HL-60 (cell line): ENCODE results near the gene C17orf50.

Experiments used
- DNase-seq, 2 experiments: peaks; one replicate each; pipeline ENCODE4 v3.0.0-alpha.2; 2010 to 2020; ENCODE audit warnings: low read depth in 1 of 2, low spot score in 1 of 2
- H3K27ac ChIP-seq: fragments of 250-450 bp; sonication (Bioruptor Pico); replicated peaks from 2 replicates; pipeline ENCODE4 v1.5.1; 2020; ENCODE audit warnings: mild to moderate bottlenecking, moderate library complexity
- H3K27me3 ChIP-seq: fragments of 250-450 bp; sonication (Bioruptor Pico); 2 replicates; pipeline ENCODE4 v1.5.1; 2021; ENCODE audit warnings: mild to moderate bottlenecking, moderate library complexity; ENCODE audit not compliant: insufficient read depth, poor library complexity, severe bottlenecking
- H3K4me3 ChIP-seq: replicated peaks from 2 replicates; pipeline ENCODE4 v1.5.1; 2011; ENCODE audit warnings: mild to moderate bottlenecking, control low read depth, low read length; ENCODE audit not compliant: insufficient read depth
- GABPA ChIP-seq: IDR thresholded peaks from 2 replicates; pipeline ENCODE4 v1.6.1; 2012; ENCODE audit warnings: low read depth
- POLR2AphosphoS5 ChIP-seq: IDR thresholded peaks from 2 replicates; pipeline ENCODE4 v1.6.1; 2012; ENCODE audit warnings: low read depth
- SPI1 ChIP-seq: IDR thresholded peaks from 2 replicates; pipeline ENCODE4 v1.6.1; 2012; ENCODE audit warnings: low read depth, mild to moderate bottlenecking, borderline replicate concordance
- TF ChIP-seq, protein P1 (sequence below): IDR thresholded peaks from one replicate; pipeline ENCODE4 v1.5.1; 2011; ENCODE audit warnings: low read length, control low read depth, inconsistent platforms; ENCODE audit not compliant: insufficient read depth
- TF ChIP-seq, protein P2 (sequence below): IDR thresholded peaks from 2 replicates; pipeline ENCODE4 v1.6.1; 2012; ENCODE audit warnings: low read depth; ENCODE audit not compliant: insufficient replicate concordance

The C17orf50 gene

GRCh38 chr17:35716897-35717465, 43.7 kb upstream of the C17orf50 start:
- no peak overlapping the region for H3K4me3 ChIP-seq
- TF ChIP-seq, protein P1, sequence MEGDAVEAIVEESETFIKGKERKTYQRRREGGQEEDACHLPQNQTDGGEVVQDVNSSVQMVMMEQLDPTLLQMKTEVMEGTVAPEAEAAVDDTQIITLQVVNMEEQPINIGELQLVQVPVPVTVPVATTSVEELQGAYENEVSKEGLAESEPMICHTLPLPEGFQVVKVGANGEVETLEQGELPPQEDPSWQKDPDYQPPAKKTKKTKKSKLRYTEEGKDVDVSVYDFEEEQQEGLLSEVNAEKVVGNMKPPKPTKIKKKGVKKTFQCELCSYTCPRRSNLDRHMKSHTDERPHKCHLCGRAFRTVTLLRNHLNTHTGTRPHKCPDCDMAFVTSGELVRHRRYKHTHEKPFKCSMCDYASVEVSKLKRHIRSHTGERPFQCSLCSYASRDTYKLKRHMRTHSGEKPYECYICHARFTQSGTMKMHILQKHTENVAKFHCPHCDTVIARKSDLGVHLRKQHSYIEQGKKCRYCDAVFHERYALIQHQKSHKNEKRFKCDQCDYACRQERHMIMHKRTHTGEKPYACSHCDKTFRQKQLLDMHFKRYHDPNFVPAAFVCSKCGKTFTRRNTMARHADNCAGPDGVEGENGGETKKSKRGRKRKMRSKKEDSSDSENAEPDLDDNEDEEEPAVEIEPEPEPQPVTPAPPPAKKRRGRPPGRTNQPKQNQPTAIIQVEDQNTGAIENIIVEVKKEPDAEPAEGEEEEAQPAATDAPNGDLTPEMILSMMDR, result no peak
- TF ChIP-seq SPI1, result no peak
- TF ChIP-seq, protein P2, sequence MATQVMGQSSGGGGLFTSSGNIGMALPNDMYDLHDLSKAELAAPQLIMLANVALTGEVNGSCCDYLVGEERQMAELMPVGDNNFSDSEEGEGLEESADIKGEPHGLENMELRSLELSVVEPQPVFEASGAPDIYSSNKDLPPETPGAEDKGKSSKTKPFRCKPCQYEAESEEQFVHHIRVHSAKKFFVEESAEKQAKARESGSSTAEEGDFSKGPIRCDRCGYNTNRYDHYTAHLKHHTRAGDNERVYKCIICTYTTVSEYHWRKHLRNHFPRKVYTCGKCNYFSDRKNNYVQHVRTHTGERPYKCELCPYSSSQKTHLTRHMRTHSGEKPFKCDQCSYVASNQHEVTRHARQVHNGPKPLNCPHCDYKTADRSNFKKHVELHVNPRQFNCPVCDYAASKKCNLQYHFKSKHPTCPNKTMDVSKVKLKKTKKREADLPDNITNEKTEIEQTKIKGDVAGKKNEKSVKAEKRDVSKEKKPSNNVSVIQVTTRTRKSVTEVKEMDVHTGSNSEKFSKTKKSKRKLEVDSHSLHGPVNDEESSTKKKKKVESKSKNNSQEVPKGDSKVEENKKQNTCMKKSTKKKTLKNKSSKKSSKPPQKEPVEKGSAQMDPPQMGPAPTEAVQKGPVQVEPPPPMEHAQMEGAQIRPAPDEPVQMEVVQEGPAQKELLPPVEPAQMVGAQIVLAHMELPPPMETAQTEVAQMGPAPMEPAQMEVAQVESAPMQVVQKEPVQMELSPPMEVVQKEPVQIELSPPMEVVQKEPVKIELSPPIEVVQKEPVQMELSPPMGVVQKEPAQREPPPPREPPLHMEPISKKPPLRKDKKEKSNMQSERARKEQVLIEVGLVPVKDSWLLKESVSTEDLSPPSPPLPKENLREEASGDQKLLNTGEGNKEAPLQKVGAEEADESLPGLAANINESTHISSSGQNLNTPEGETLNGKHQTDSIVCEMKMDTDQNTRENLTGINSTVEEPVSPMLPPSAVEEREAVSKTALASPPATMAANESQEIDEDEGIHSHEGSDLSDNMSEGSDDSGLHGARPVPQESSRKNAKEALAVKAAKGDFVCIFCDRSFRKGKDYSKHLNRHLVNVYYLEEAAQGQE, result no peak
- no peak for TF ChIP-seq POLR2AphosphoS5
- TF ChIP-seq GABPA, result no peak
- H3K27me3 ChIP-seq, result no peaks in the 10 kb centered on the region
- no peak overlapping the region for H3K27ac ChIP-seq
- no peak for DNase-seq

- TF ChIP-seq, protein P1, result no peak
- TF ChIP-seq, protein P2, result no peak
- no peak for TF ChIP-seq POLR2AphosphoS5
- no peak for TF ChIP-seq SPI1
- no peak for DNase-seq
- H3K27me3 ChIP-seq, result no peaks in the 10 kb centered on the region
- H3K27ac ChIP-seq, result no peak overlapping the region
- no peak overlapping the region for H3K4me3 ChIP-seq
Measured at GRCh38 chr17:35717475-35717874, 43.2 kb upstream of the C17orf50 start.

- DNase-seq, result no peak
- H3K27ac ChIP-seq, result no peak overlapping the region
- no peak overlapping the region for H3K4me3 ChIP-seq
- TF ChIP-seq, protein P1, result no peak
- TF ChIP-seq GABPA (no peak), SPI1 (no peak), POLR2AphosphoS5 (no peak)
- TF ChIP-seq, protein P2, result no peak
- no peaks in the 10 kb centered on the region for H3K27me3 ChIP-seq
Measured at GRCh38 chr17:35723735-35724134, 37.0 kb upstream of the C17orf50 start.
